Epithelial cell of prostate (primary cell): ENCODE measurements around the gene B3GNT5.
A peak's percentile ranks its signal among the peaks of the same experiment; 100 is the strongest.

ENCODE experiments used
- DNase-seq: peaks from one replicate; pipeline ENCODE4 v3.0.0-alpha.2; 2011; ENCODE audit warnings: low read depth, low spot score
- H3K27ac ChIP-seq: fragments of 450-650 bp; 2 replicates; pipeline ENCODE4 v1.5.1; 2017; ENCODE audit warnings: mild to moderate bottlenecking

The B3GNT5 gene, protein sequence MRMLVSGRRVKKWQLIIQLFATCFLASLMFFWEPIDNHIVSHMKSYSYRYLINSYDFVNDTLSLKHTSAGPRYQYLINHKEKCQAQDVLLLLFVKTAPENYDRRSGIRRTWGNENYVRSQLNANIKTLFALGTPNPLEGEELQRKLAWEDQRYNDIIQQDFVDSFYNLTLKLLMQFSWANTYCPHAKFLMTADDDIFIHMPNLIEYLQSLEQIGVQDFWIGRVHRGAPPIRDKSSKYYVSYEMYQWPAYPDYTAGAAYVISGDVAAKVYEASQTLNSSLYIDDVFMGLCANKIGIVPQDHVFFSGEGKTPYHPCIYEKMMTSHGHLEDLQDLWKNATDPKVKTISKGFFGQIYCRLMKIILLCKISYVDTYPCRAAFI

GRCh38 chr3:183252973-183253527, at the start of gene B3GNT5:
TSS of gene B3GNT5 (plus strand) at chr3:183253253. CDS start at chr3:183269799, 16,546 bp downstream.
- peak within 1 kb of the TSS; percentile 87 for H3K27ac ChIP-seq
- DNase-seq: no peak

- no peak for DNase-seq
- no peak overlapping the region for H3K27ac ChIP-seq
Measured at GRCh38 chr3:183203670-183204069, 49.4 kb upstream of the B3GNT5 start.

DNA sequence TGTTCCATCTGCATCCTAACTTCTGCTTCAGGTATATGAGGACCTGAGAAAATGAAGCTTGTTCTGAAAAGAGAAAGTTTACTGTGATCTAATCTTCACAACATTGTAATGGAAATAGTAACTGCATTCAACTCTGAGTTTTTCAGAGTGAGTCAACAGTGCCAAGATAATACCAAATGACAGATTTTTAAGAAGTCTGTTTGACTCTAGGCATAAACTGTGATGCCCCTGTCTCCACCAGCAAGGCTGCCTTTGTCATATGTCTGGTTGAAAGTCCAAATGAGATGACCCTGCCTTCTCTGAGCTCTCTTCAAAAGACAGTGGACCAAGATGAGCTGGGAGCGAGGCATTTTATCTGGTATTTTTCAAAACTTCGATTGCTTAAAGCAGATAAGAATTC, 44.8 kb upstream of the B3GNT5 start:
- no peak for DNase-seq
- no peak overlapping the region for H3K27ac ChIP-seq

GRCh38 chr3:183208800-183209199, 44.3 kb upstream of the B3GNT5 start:
- no peak overlapping the region for H3K27ac ChIP-seq
- no peak for DNase-seq

GRCh38 chr3:183210341-183210740, 42.7 kb upstream of the B3GNT5 start:
- DNase-seq: peak; percentile 40
- H3K27ac ChIP-seq: peak overlapping the region; percentile 53

- DNase-seq: peak; percentile 20
- H3K27ac ChIP-seq: peak overlapping the region; percentile 53
Measured at GRCh38 chr3:183210862-183211341, 42.2 kb upstream of the B3GNT5 start.

DNA sequence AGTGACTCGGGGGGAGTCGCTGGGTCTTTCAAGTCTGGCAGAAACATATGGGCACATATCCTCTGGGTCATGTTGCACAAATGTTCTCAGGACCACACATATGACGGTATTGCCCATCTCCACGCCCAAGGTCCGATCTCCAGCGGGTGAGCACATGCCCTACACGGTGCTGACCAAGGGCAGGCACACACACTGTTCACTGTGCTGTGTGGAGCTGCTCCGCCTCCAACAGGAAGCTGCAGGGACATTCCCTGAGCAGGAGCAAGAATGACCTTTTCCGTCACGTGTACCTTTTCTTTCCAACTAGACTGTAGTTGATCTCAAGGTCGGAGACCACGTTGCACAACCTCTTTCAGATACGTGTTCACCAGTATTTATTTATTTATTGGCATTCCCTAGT, 41.7 kb upstream of the B3GNT5 start:
- DNase-seq: no peak
- H3K27ac ChIP-seq: no peak overlapping the region

DNA sequence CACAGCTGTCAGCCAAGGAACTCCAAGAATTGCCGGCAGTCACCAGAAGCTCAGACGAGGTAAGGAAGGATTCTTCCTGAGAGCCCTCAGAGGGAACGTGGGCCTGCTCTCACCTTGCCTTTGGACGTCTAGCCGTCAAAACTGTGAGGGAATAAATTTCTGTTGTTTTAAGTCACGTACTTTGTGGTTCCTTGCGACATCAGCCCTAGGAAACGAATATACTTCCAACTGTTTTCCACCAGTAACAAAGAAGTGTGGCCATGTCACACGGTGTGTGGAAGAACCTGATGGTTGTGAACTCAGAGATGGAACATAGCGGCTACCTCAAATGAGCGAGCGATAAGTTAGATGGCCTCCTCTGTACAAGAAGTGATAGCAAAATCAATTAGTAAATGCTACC, 41.0 kb upstream of the B3GNT5 start:
- DNase-seq: no peak

DNA sequence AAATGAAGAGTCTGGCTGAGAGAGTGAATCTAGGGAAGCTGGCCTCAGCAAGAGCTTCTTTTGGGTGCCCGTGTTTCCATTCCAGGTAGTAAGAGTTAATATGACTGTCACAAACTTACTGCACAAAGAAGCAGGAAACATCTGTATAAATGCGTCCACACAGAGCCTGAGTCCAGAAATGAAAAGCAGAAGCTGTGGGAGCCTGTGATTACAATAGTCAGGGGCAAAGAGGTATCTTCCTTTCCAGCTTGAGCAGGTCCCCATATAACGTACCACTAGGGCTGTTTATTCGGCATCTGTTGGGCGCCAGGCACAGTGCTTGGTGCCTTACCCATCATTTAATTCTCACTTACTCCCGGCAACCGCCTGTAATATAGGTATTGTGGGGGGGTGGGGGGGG, 40.5 kb upstream of the B3GNT5 start:
- H3K27ac ChIP-seq: no peak overlapping the region
- DNase-seq: no peak

More for the DNA sequence above, 41.0 kb upstream of the B3GNT5 start:
- H3K27ac ChIP-seq: no peak overlapping the region

DNA sequence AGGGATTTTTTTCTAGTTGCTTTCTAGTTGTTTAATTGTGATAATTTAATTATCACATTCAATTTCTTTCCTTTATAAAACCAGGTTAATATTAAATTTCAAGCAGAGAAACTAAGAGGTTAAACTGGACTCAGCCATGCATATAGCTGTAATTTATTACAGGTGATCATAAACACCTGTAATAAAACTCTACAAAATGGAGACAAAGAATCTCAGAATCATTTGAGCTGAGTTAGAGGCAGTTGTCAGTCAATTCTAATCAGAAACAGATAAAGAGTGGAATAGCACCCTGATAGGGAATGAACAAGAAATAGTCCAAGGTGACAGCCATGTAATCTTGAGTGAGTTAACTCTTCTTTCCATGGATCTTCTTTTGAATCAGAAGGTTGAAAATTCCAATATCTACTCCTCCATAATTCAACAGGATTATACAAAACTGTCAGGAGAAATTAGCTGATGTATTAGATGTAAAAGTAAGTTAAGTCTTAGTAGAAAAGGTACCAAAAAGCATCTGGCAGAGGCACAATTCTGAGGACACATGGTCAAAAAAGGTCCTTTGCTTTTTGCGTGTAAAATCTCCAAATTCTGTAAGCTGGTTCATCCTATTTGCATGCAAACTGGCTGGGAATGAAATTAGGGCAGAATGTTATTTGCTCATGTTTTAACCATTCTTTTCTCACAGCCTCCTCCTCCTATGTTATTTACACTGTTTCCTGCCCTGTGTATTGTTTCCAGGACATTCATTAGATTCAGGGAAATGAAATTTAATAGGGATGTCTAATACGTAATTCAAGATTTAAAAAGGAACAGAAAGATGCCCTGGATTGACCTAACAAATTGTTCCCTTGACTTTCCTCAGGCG, 39.4 kb upstream of the B3GNT5 start:
- DNase-seq: no peak
- H3K27ac ChIP-seq: no peak overlapping the region

DNA sequence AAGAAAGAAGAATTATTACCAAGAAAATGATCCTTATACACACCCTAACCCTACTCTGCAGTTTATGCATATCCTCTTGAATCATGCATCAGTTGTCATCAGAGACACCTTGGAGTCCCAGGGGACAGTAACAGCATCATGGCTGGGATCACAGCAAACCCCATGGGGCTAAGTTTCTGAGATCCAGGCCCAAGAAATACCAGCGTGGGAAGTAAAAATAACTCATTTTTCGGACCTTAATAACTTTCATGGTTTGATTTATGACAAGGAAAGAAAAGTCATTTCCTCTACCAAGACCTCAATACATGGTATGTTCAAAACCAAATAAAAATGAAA, 38.8 kb upstream of the B3GNT5 start:
- H3K27ac ChIP-seq: no peak overlapping the region
- DNase-seq: no peak

DNA sequence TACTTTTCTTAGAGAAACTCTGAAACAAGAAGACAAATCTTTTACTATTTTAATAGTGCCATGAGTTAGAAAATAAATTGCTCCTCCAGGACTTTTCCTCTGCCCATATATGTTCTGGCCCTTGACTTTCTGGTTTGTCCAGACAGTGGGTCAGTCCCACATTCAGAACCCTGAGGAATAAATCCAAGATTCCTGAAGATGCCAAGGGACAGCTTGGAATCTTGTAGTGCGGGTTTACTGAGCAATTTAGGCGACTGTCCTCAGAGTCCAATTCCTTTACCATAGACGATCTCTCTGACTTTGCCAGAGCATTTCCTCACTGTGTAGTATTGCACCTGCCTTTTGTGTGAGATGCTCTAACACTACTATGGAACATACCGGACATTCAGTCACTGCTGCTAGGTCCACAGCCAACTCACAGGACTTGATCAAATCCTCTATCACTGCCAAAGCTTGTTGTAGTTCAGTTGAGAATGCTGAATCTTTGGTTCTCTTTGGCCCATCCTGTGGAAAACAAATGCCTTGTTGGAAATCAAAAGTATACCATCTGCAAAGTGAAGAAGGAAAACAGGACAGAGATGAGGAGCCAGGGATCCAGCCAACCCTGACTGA, 37.4 kb upstream of the B3GNT5 start:
- DNase-seq: no peak
- H3K27ac ChIP-seq: no peak overlapping the region

- DNase-seq: no peak
- H3K27ac ChIP-seq: no peak overlapping the region
Measured at GRCh38 chr3:183217548-183218332, 35.3 kb upstream of the B3GNT5 start.

- DNase-seq: no peak
- H3K27ac ChIP-seq: no peak overlapping the region
Measured at GRCh38 chr3:183218826-183219225, 34.2 kb upstream of the B3GNT5 start.

GRCh38 chr3:183220828-183221227, 32.2 kb upstream of the B3GNT5 start:
- DNase-seq: peak; percentile 39
- no peak overlapping the region for H3K27ac ChIP-seq

DNA sequence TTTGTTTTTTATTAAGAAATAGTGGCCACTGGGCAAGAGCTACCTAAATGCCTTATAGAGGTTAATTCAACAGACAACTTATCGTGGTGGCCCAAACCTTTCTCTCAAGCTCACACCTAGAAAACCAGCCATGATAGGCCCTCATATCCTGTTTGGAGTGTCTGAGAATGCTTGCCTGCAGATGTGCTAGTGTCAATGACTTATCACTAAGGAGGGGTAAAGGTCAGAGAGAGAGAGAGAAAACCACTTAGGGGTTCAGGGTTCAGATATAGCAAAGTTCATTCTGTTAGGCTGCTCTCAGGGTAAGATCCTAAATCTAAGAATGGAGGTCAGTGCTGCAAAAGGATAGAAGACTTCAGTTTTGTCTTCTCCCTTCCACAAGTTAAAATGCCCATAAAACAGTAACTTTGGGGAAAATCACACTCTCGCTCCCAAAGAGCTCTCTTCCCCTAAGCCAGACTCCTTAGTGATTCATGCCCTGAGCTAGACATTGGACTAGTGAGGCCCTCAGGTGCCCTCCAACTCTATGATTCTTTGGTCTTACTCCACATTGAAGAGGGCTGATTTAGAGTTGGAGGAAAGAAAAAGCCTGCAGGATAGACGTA, 30.3 kb upstream of the B3GNT5 start:
- DNase-seq: no peak
- no peak overlapping the region for H3K27ac ChIP-seq

DNA sequence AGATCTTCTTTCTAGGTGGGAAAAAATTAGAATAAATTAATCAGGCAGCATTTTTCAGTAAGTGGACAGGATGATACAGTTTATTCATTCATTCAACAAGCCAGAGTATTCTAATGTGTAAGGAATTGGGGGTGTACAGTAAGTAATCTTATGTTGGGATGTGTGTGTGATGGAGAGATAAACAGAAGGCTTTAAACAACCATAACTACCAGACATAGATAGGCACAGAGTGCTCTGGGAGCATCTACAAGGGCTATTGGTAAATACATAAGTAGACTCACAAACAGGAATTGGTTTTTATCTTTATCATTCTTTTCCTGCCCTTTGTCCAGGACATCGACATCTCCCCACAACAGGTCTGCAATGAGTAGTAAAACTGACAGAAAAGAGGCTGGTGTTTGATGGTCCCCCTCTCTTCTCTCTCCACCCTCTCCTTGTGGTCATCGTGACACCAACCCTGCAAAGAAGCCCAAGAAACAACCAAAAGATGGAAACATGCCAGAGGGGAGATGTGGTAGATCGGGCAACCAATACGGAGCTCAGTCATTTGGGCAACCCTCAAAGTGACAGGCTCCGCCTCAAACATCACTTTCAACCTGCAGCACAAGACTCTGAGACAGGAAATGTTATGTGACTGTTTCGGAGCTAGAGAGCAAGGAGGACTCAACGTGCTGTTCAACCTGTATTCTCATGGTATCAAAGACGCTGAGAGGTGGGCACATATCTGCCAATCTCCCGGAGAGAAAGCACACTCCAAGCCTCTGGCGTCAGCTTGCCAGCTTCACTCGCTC, 28.7 kb upstream of the B3GNT5 start:
- DNase-seq: no peak
- H3K27ac ChIP-seq: no peak overlapping the region

- no peak overlapping the region for H3K27ac ChIP-seq
- no peak for DNase-seq
Measured at GRCh38 chr3:183226333-183226890, 26.6 kb upstream of the B3GNT5 start.
